ENCODE measurements around the gene CMTM4.
"Not testable (repeated sequence)": the region's sequence is repeated elsewhere in the genome, so short reads cannot be mapped to it uniquely, and the experiment has no call there.

Gene CMTM4

DNA sequence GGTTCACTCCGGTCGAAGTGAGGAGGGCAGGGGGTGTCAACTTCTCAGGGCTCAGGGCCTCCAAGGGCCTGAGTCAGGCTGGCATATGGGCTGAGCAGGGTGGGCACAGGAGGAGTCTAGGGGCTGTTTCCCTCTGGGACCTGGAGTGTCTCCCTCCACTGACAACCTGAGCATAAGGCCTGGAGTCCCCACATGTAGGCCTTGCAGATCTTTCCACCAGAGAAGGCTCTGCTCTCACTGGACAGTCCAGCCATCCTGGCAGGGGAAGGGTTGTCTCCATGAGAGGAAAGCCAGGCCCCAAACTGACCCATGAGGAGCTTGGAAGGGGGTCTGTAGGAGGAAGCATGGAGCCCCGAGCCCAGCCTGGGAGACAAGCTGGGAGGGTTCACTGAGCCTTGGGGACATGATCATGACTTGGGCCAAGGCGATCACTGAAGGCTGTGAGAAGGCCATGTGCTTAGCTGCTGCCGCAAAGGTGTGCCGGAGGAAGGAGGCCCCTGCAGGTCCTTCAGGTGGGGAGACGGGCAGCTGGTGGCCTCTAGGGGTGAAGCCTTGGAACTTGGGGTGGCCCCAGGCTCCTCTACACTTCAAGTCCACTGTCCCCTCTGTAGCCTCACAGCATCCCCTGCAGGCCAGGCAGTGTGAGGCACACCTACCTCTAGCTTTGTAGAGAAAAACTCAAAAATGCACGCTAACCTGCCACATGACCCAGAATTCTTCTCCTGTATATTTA is 107.4 kb downstream of the CMTM4 start:
- peak; percentile 80 for DNase-seq

DNA sequence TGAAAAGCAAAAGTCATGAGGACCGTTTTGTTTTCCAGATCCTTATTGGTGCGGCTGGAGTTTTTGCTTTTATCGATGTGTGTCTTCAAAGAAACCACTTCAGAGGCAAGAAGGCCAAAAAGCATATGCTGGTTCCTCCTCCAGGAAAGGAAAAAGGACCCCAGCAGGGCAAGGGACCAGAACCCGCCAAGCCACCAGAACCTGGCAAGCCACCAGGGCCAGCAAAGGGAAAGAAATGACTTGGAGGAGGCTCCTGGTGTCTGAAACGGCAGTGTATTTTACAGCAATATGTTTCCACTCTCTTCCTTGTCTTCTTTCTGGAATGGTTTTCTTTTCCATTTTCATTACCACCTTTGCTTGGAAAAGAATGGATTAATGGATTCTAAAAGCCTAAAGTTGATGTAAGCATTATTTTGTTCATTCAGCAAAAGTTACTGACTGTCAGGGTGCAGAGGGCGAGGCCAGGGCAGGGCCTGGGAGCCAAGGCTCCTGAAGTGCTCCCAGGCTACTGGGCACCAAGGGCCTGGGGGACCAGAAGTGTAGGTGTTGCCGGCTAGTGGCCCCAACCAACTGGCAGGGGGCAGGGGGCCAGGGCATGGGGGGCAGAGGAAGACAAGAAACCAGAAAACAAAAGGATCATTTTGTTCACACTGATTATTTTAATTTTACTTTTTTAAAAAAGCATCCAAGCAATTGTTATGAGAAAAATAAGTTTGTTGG is 108.5 kb downstream of the CMTM4 start:
- no peak for DNase-seq

DNA sequence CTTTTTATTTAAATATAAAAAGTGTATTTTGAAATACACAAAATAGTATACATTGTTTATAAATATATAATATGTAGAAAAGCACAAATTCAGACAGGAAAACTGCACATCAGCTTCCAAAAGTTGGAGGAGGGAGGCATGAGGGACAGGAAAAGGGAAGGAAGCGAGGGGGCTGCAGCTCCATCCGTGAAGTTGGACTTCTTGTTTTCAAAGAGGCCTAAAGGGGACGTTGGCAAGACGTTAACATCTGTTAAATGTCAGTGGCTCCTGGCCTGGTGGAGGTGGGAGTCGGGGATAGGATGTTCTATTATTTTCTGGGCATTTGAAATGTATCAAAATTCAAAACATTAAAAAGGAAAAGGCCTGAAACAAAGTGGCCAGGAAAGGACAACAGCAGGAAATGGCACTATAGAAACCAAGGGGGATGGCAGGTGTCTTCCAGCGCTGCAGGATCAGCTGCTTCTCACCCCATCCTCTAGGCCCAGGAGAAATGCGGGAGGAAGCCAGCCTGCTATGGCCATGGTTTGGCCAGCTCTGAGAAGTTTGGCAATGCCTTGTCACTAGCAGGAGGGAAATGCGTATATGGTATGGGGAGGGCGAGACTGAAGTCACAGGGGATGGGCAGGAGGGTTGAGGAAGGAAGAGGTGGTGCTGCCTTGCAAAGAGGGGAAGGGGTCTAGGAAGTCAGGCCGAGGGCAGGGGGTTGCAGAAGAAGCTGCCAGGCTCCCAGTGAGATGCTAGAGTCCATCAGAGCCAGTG is 110.9 kb downstream of the CMTM4 start:
- DNase-seq: no peak

DNA sequence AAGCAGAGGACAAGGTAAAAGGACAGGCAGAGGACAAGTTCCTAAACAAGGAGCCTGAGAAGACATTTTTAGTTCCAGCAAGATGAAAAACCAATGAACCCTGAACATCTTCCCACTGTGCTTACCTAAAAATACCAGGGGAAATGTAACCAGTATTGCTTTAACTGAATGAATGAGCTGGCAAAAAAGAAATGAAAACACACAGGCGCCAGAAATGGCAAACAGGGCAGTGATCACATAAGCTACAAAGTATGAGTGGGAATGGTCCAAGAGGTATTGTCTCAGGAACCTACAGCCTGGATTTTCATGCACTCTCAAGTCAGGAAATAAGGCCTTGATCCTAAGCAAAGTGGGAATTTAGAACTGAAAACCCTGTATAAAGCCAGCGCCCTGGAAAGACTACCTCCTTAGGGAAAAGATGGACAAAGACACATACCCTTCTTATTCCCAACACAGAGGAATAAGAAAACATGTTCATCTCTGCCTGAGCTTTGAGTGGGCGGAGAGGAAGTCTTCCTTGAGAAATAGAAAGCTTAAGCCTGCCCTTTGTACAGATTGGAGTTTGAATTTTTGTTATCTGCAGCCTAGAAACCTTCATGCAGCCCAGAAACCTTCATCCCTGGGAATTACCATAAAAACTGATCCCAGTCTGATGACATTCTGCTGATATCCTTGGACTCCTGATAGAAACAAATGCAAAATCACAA is 115.1 kb downstream of the CMTM4 start:
- no peak for DNase-seq

DNA sequence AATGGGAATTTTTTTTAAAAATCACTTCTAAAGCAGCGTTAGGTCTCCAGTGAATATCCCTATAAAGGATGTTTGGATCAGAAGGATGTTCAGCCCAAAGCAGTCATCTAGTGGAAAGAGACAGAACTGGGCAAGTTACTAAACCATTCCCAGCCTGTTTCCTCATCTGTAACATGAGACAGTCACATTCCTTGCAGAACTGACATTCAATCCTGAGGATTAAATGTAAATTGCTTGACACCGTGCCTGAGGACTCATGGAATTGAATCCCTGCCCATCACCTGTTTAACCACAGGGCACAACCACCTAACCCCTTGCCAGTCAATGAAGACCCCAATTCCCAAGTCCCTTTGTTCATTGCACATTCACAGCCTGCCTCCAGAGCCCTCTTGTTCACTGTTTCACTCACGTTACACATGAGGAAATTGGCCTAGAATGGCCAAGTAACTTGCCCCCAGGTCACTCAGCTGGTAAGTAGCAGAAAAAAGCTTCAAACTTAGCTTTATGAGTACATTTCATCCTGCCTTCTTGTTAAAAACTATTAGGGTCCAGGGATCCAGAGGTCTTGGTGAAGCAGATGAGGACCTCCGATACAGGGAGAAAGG is 115.8 kb downstream of the CMTM4 start:
- DNase-seq: no peak

DNA sequence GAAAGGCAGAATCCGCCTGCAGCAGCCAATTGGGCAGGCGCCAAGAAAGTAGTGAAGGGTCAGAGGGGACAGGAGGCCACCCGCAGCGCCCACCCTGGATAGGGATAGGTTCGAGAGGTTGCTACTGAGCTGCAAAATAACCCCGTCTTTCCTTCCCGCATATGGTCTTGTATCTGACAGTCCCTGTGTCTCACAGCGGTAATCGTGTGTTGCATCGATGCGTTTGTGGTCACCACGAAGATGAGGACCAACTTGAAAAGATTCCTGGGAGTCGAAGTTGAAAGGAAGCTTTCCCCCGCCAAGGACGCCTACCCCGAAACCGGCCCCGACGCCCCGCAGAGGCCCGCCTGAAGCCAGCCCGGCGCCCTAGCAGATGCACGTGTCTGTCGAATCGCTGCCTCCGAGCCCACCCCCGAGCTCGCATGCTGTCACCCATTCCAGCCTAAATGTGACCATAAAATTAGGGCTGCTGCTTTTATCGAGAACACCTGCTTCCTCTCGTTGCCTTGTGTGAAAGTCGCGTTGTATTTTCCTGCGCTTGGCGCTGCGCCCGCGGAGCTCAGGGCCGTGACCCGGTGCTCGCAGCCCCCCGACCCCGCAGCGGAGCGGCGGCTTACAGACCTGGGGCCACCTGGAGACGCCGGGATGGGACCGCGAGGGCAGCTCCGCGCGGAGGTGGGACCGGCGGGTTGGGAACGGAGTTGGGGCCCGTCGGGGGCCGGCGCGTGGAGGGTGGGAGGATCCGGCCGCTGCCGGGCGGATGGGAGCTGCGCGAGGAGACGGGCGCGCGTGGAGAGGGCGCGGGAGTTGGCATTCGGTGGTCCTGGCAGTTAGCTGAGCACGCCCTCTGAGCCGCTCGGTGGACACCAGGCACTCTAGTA is 117.7 kb downstream of the CMTM4 start, which contains the start of gene CMTM2:
TSS of gene CMTM2 (plus strand) at position 813 of the 881 bp plus-strand sequence. CDS start 145 bp downstream, outside the sequence.
- no peak for DNase-seq

DNA sequence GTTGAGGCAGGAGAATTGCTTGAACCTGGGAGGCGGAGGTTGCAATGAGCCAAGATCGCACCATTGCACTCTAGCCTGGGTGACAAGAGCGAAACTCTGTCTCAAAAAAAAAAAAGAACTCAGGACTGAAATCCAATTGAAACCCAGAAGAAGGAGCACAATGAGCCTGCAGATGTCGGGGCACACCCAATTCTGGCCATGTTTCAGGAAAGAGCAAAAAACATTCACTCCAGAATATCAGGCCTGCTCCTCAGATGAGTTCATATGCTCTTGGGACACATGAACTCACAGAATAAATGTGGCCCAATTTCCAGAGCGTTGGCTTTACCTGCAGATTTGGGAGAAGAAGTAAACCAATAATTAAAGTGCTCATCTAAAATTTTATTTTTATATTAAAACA is 120.2 kb downstream of the CMTM4 start:
- DNase-seq: no peak

DNA sequence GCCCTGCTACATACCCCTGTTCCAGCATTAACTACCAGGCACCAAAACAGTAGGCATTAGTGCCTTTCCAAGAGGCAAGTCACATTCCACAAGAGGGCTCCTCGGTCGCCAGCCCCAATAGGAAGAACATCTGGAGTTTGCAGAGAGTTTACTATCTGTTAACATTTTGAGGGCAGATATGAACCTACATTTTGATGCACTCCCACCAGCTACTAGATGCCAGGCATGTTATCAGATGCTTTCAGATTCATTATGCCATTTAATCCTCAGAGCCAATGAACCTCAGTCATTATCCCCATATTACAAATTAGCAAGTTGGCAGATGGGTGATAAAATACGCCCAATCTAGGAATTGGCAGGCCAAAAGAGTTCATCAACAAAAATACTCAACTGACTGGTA is 121.5 kb downstream of the CMTM4 start:
- DNase-seq: no peak

DNA sequence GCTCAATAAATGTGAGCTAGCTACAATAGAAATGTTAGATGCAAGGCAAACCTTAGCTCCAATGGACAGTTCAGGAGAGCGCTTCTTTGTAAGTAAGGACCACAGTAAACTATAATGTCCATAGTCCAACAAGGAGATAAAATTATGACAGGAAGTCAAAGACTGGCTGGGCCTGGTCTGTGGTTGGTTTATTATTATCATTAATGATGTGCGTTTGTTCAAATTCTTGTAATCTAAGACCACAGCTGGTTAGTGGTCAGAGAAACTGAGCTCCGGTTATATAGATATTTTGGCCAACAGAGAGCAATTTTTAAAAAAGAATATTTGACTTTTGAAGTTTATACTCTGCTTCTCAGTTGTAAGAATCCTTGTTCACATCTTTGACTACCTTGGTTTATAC is 122.0 kb downstream of the CMTM4 start:
- no peak for DNase-seq

DNA sequence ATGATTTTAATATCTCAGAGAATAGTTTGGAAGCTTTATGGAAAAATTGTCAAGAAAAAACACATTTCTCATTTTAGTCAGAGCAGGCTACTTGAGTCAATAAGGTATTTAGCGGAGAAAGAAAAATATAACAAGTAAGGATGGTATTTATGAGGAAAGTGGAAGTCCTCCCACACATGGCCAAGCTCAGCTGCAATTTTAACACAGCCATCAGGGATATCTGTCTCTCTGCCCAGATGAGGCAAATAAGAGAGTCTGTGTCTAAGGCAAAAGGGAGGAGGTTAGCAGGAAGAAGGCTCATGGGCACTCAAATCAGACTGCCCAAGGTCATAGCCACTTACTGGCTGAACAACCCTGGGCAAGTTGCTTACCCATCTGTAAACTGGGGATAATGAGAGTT is 122.5 kb downstream of the CMTM4 start:
- no peak for DNase-seq

DNA sequence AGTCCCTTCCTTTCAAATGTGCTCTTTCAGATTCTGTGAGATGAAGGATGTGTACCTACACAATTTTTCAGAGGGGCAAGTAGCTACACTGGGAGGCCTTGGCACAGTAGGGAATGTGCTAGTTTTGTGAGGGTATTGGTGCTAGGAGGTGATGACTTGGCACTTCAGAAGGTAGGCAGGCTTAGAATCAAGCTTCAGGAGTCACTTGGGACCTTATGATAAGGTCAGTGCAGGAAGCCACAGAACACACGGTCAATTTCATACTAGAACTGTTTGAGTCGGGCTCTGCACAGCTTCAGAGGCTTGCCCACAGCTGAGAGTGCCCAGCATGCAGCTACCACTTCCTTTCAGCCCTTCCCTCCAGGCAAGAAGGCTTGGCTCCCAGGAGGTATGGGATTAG is 124.2 kb downstream of the CMTM4 start:
- no peak for DNase-seq

DNA sequence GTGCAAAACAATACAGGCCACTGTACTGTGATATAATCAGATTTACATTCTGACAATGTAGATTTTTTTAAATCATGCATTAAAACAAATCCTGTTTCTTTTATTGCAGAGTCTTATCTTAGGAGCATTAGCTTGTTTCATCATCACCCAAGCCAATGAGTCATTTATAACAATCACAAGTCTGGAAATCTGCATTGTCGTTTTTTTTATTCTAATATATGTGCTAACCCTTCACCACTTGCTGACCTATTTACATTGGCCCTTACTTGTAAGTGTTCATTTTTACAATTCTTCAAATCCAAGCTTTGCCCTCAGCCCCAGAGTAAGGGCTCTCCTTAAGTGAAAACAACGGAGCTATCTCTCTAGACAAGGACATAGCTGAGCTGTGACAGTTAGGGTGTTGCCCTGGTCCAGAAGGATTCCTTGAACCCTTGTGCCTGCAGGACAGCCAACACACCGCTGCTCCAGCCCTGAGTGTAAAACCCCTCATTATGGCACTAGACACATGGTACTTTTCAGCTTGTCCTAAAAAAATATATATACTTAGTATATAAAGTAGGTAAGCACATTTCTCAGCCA is 126.6 kb downstream of the CMTM4 start:
- no peak for DNase-seq

DNA sequence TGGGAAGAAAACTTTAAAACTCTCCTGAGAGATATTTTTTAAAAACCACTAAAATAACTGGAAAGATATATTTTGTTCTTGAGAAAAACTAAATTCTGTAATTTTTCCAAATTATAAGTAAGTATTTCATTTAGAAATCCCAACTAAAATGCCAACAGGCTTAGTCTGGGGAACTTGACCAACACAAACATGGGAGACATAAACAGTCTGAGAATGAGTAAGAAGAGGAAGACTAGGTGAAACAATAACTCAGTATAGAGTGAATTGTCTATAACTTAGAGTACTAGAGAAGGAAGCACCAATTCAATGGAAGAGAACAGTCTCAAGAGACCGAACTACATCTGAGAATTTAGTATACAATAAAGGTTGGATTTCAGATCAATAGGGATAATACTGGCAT is 127.4 kb downstream of the CMTM4 start:
- no peak for DNase-seq

DNA sequence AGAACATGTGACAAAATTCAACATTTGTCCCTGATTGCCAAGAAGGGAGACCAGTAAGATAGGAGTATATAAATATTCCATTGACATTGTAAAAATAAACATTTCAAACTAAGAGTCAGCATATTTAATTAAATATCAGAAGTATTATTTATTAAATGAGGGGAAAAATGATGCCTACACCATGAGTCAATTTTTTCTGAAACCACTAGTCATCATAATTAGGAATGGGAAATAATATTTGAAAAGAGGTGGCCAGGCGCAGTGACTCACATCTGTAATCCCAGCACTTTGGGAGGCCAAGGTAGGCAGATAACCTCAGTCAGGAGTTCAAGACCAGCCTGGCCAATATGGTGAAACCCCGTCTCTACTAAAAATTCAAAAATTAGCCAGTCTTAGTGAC is 128.2 kb downstream of the CMTM4 start:
- DNase-seq: no peak

DNA sequence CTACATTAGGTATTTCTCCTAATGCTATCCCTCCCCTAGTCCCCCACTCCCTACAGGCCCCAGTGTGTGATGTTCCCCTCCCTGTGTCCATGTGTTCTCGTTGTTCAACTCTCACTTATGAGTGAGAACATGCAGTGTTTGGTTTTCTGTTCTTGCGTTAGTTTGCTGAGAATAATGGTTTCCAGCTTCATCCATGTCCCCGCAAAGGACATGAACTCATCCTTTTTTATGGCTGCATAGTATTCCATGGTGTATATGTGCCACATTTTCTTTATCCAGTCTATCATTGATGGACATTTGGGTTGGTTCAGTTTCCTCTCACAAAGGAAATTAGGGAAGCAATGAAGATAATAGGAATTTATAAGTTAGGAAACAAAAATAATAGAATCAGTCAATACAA is 129.3 kb downstream of the CMTM4 start:
- DNase-seq: not testable (repeated sequence)

DNA sequence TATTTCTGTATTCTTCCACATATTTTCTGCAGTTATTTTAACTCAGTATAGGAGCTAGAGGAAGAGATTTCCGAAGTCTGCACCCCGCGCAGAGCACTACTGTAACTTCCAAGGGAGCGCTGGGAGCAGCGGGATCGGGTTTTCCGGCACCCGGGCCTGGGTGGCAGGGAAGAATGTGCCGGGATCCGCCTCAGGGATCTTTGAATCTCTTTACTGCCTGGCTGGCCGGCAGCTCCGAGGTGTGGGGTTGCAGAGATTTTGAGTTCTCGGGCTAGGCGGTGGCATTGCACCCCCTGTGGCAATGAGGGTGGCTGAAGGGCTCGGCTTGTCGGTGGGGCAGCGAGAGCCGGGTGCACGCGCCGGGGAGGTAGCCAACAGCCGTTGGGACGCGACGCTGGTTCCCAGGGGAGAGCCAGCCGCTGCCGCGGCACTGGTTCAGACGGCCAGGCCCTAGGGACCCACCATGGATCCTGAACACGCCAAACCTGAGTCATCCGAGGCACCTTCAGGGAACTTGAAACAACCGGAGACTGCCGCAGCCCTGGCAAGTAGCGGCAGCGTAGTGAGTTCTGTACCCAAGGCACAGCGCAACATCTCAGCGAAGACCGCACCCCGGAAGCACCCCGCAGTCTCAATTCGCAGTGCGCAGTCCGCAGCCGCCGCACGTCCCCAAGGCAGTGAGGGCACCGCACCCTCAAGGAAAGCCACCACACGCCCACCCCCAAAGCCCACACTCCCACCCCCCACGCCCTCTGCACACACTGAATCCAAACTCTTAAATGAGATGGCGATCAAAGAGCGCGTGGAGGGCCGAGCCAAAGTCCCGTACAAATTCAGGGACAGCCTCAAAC is 130.3 kb downstream of the CMTM4 start, which contains the start of gene CMTM1:
TSS of gene CMTM1 (plus strand) at position 389 of the 851 bp plus-strand sequence. CDS start at position 464, 75 bp downstream.
- DNase-seq: no peak

Data from CD4-positive, alpha-beta T cell treated with Interleukin-21 for 1 hour (primary cell).